Activated B cell treated with CpG ODN at 0.5 μM for 24 hours (primary cell): ENCODE data around the gene PKN3. TPM values are rescaled to one million over a fixed set of nuclear protein-coding genes. Genes with fewer than 3 reads are reported as not detected.

Experiments used
- ATAC-seq: fragments of 200-7000 bp; cut with Tn5 transposase; one replicate; pipeline ENCODE4 v1.10.0; 2021; ENCODE audit warnings: low read depth, mild to moderate bottlenecking, moderate library complexity
- CTCF ChIA-PET: fragments of 350-600 bp; sonication (Branson Sonifier 250); formaldehyde crosslinking; loops from one replicate; lab custom pipeline; 2021; ENCODE audit warnings: antibody characterized with exemption; lab: Charles Lee
- POLR2A ChIA-PET: fragments of 350-600 bp; sonication (Branson Sonifier 250); formaldehyde crosslinking; loops from one replicate; lab custom pipeline; 2021; ENCODE audit warnings: antibody characterized with exemption; lab: Charles Lee
- DNase-seq: peaks from one replicate; pipeline ENCODE4 v3.0.0; 2022
- H3K27ac Mint-ChIP-seq: one replicate; pipeline ENCODE4 v1.8.0; 2020; ENCODE audit warnings: mixed read lengths
- H3K27me3 Mint-ChIP-seq: one replicate; pipeline ENCODE4 v1.8.0; 2021; ENCODE audit warnings: mixed read lengths
- H3K36me3 Mint-ChIP-seq: one replicate; pipeline ENCODE4 v1.8.0; 2021; ENCODE audit warnings: low read depth, mixed read lengths
- H3K4me1 Mint-ChIP-seq: one replicate; pipeline ENCODE4 v1.8.0; 2021; ENCODE audit warnings: mixed read lengths
- H3K4me3 Mint-ChIP-seq: one replicate; pipeline ENCODE4 v1.8.0; 2020; ENCODE audit warnings: mild to moderate bottlenecking, mixed read lengths
- H3K9me3 Mint-ChIP-seq: one replicate; pipeline ENCODE4 v1.8.0; 2020; ENCODE audit warnings: mixed read lengths
- intact Hi-C: fragments of 100-400 bp; cut with micrococcal nuclease; formaldehyde crosslinking; loops from one replicate; pipeline ENCODE4 v1.15.1; 2024
- total RNA-seq: library from RNA; stranded (reverse); gene quantifications from 2 replicates; pipeline ENCODE4 v1.2.3, GENCODE V29; 2022
- TF ChIP-seq, protein P1 (sequence below): fragments of 200-600 bp; IDR thresholded peaks from one replicate; pipeline ENCODE4 v1.8.0; 2022; ENCODE audit warnings: antibody characterized with exemption, mild to moderate bottlenecking

The PKN3 gene
- total RNA-seq, 1 donor from 2014 or later, result 17.4 TPM

DNA sequence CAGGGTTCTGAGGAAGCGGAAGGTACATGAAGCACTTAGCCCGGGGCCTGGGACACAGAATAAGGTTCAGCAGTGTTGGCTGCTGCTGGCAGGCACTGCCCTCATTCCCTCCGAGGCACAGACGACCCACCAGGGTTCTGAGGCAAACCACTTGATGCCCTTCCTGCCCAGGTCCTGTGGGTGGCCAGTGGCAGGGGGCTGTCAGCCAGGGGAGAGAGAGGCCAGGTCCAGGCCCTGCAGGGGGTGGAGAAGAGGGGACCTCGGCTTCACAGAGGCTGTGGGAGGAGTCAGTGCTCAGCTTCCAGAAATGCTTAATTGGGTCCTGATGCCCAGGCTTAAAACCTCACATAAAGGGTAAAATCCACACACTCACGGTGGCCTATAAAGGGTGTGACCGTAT, 26.0 kb downstream of the PKN3 start:
- H3K27me3 Mint-ChIP-seq, result no peaks in the 10 kb centered on the region
- ChIA-PET CTCF (no interaction called here), POLR2A (interaction anchor here (0.5 to 0.6 kb wide), 2 partner anchors 46 to 79 kb away, joined by 4 to 6 read pairs; no protein-coding TSS in a partner anchor)
- peaks cover 20% of the 10 kb centered on the region for H3K36me3 Mint-ChIP-seq
- ATAC-seq, result no peak
- no peak for DNase-seq
- no peak overlapping the region for H3K27ac Mint-ChIP-seq
- intact Hi-C loops, result no loop called here
- no peaks in the 10 kb centered on the region for H3K9me3 Mint-ChIP-seq
- H3K4me1 Mint-ChIP-seq, result peaks cover 16% of the 10 kb centered on the region
- no peak overlapping the region for H3K4me3 Mint-ChIP-seq
- TF ChIP-seq, protein P1, sequence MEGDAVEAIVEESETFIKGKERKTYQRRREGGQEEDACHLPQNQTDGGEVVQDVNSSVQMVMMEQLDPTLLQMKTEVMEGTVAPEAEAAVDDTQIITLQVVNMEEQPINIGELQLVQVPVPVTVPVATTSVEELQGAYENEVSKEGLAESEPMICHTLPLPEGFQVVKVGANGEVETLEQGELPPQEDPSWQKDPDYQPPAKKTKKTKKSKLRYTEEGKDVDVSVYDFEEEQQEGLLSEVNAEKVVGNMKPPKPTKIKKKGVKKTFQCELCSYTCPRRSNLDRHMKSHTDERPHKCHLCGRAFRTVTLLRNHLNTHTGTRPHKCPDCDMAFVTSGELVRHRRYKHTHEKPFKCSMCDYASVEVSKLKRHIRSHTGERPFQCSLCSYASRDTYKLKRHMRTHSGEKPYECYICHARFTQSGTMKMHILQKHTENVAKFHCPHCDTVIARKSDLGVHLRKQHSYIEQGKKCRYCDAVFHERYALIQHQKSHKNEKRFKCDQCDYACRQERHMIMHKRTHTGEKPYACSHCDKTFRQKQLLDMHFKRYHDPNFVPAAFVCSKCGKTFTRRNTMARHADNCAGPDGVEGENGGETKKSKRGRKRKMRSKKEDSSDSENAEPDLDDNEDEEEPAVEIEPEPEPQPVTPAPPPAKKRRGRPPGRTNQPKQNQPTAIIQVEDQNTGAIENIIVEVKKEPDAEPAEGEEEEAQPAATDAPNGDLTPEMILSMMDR, result no peak

DNA sequence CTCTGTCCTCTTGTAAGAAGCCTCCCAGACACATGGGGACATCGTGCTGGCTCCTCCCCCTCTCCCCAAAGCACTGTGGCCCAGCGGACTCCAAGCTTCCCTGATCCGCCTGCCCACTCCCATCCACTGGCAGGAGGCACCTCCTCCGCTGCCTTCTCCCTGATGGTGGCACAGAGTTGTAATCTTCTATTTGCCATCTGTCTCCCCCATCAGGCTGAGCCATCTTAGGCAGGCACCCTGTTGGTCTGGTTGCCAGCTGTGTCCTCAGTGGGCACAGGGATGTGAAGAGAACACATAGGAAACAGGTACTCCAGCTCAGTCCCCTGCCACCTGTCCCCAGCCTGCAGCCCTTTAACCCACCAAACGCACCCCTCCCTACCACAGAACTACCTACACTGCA, 27.0 kb downstream of the PKN3 start:
- no peaks in the 10 kb centered on the region for H3K27me3 Mint-ChIP-seq
- H3K36me3 Mint-ChIP-seq, result peaks cover 19% of the 10 kb centered on the region
- ChIA-PET POLR2A (no interaction called here), CTCF (no interaction called here)
- peaks cover 10% of the 10 kb centered on the region for H3K4me1 Mint-ChIP-seq
- no peak overlapping the region for H3K4me3 Mint-ChIP-seq
- intact Hi-C loops, result no loop called here
- H3K9me3 Mint-ChIP-seq, result no peaks in the 10 kb centered on the region
- TF ChIP-seq, protein P1, result no peak
- H3K27ac Mint-ChIP-seq, result no peak overlapping the region
- ATAC-seq (no peak), DNase-seq (no peak)

DNA sequence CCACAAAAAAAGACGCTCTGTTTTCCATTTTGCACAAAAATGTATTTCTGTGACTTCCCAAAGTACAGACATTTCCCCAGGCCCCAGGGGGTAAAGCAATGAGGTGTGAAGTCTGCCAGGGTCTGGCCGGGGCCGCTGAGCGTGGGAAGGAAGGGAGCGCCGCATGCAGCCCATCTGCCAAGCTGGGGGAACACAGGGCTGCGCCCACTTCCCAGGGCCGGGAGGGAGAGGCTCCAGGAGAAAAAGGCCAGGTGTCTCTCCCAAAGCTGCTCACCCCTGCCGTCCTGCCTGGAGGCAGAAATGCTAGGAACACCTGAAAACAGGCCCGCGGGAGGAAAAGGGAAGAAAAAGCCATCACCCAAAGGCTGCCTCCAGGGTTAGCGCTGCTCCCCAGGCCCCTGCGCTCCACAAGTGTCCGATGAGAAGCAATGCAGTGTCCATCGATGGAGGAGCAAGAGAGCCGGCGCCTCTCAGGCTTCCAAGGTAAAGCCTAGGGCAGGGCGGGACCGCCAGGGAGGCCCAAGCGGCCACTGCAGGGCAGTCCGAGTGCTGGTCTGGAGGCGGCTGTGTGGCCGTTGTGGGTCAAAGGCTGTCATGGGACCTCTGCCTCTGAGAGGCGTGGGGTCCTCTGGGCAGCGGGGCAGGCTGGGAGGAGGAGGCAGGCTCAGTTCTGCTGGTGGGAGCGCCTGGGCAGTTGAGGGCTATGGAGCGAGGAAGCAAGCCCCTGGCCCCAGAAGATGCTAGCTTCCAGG, 27.6 kb downstream of the PKN3 start:
- Mint-ChIP-seq H3K4me1 (peaks cover 3% of the 10 kb centered on the region), H3K4me3 (no peak overlapping the region), H3K27me3 (no peaks in the 10 kb centered on the region), H3K27ac (no peak overlapping the region), H3K36me3 (peaks cover 23% of the 10 kb centered on the region), H3K9me3 (no peaks in the 10 kb centered on the region)
- TF ChIP-seq, protein P1, result no peak
- POLR2A ChIA-PET, result no interaction called here
- CTCF ChIA-PET, result no interaction called here
- DNase-seq, result no peak
- intact Hi-C loops, result no loop called here
- no peak for ATAC-seq

DNA sequence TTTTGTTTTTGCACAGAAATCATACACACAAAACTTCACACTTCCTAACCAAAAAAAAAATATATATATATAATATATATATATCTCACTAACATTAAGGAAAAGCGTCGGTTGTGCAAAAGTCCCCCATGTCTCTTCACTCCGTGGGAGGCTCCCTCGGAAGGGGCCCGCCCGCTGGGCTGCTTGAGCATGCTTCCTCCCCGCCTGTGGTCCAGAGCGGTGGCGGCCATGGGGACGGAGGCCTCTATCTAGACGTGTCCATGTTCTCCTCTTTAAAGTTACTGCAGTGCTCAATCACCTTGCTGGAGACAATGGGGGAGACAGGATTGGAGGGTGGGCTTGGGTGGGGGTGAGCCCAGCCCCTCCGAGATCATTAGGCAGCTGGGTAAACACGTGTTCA, 28.8 kb downstream of the PKN3 start:
- no peaks in the 10 kb centered on the region for H3K27me3 Mint-ChIP-seq
- H3K9me3 Mint-ChIP-seq, result no peaks in the 10 kb centered on the region
- ATAC-seq (no peak), DNase-seq (no peak)
- intact Hi-C loops, result no loop called here
- H3K4me1 Mint-ChIP-seq, result no peaks in the 10 kb centered on the region
- TF ChIP-seq, protein P1, result no peak
- H3K36me3 Mint-ChIP-seq, result peaks cover 29% of the 10 kb centered on the region
- CTCF ChIA-PET, result no interaction called here
- H3K27ac Mint-ChIP-seq, result no peak overlapping the region
- H3K4me3 Mint-ChIP-seq, result no peak overlapping the region
- POLR2A ChIA-PET, result no interaction called here

DNA sequence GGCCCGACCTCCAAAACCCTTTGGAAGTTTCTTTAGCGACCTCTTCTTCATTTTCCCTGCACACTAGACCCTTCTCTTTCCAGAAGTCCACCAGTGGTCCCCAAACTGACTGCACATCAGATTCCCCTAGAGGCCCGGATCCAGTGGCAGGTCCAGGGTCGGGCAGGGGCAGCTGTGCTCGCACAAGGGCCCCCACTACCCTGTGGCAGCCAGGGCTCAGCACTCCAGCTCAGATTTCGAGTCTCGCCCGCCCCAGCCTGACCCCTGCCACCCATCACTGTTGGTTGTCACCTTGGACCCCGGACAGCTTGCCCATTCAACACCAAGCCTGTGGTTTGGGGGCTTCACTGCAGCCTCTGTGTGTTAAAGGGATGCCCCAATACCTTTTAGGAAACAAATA, 29.4 kb downstream of the PKN3 start:
- Mint-ChIP-seq H3K4me1 (no peaks in the 10 kb centered on the region), H3K9me3 (no peaks in the 10 kb centered on the region), H3K27ac (no peak overlapping the region), H3K4me3 (no peak overlapping the region), H3K27me3 (no peaks in the 10 kb centered on the region), H3K36me3 (peaks cover 29% of the 10 kb centered on the region)
- intact Hi-C loops, result no loop called here
- DNase-seq (no peak), ATAC-seq (no peak)
- TF ChIP-seq, protein P1, result no peak
- ChIA-PET CTCF (no interaction called here), POLR2A (no interaction called here)
